ENCODE data around the gene CDPF1.
"Not testable (repeated sequence)": the region's sequence is repeated elsewhere in the genome, so short reads cannot be mapped to it uniquely, and the experiment has no call there.

The CDPF1 gene

DNA sequence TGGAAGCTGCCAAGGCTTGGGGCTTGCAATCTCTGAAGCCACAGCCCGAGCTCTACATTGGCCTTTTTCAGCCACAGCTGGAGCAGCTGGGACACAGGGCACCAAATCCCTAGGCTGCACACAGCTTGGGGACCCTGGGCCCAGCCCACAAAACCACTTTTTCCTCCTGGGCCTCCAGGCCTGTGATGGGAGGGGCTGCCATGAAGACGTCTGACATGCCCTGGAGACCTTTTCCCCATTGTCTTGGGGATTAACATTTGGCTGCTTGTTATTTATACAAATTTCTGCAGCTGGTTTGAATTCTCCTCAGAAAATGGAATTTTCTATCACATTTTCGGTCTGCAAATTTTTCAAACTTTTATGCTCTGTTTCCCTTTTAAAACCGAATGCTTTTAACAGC is 15.5 kb upstream of the CDPF1 start:
- H3K9me3 ChIP-seq (replicated peaks; ENCODE audit: low read length); H3K9ac ChIP-seq (ENCODE audit: low read depth, low read length); H3K4me3 ChIP-seq (ENCODE audit: low read length); H3K36me3 ChIP-seq (ENCODE audit: insufficient read depth, low read length); H3K4me2 ChIP-seq (ENCODE audit: low read length): not testable (repeated sequence)
- Histone ChIP-seq H3K4me1 (ENCODE audit: control insufficient read depth, insufficient read depth, low read length) (peaks cover 11% of the 10 kb centered on the region), H3K27me3 (ENCODE audit: control insufficient read depth, insufficient read depth, low read length) (peaks cover 23% of the 10 kb centered on the region)

DNA sequence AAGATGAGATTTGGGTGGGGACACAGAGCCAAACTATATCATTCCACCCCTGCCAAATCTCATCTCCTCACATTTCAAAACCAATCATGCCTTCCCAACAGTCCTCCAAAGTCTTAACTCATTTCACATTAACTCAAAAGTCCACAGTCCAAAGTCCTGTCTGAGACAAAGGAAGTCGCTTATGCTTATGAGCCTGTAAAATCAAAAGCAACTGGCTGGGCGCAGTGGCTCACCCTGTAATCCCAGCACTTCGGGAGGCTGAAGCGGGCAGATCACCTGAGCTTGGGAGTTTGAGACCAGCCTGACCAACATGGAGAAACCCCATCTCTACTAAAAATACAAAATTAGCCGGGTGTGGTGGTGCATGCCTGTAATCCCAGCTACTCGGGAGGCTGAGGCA is 14.4 kb upstream of the CDPF1 start:
- H3K9me3 ChIP-seq (replicated peaks; ENCODE audit: low read length); H3K4me3 ChIP-seq (ENCODE audit: low read length); H3K9ac ChIP-seq (ENCODE audit: low read depth, low read length); H3K4me2 ChIP-seq (ENCODE audit: low read length); H3K36me3 ChIP-seq (ENCODE audit: insufficient read depth, low read length): not testable (repeated sequence)
- Histone ChIP-seq H3K27me3 (ENCODE audit: control insufficient read depth, insufficient read depth, low read length) (peaks cover 25% of the 10 kb centered on the region), H3K4me1 (ENCODE audit: control insufficient read depth, insufficient read depth, low read length) (peaks cover 11% of the 10 kb centered on the region)

DNA sequence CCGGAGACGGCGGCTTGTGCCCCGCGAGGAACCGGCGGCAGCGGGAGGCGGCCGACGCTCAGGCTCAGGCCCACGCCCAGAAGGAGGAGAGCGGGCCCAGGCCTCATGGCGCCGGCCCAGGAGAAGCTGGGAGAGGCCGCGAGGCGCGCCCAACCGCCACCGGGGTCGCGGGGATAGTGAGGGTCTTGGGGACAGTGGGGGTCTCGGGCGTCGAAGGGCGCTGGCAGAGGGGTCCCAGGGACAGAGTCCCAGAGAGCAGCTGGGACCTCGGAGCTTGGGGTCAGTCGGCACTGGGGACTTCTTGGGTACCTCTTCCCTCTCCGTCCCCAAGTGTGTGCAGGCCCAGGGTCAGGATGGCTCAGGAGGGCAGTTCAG is 13.1 kb upstream of the CDPF1 start, which contains the start of gene PKDREJ:
TSS of gene PKDREJ (minus strand) at position 128 of the 375 bp plus-strand sequence. CDS start at position 107, 21 bp downstream.
- Histone ChIP-seq H3K9me3 (replicated peaks; ENCODE audit: low read length) (peaks cover 3% of the 10 kb centered on the region), H3K36me3 (ENCODE audit: insufficient read depth, low read length) (no peaks in the 10 kb centered on the region), H3K9ac (ENCODE audit: low read depth, low read length) (no peak within 1 kb of the TSS), H3K27me3 (ENCODE audit: control insufficient read depth, insufficient read depth, low read length) (peaks cover 25% of the 10 kb centered on the region), H3K4me1 (ENCODE audit: control insufficient read depth, insufficient read depth, low read length) (peaks cover under 1% of the 10 kb centered on the region), H3K4me2 (ENCODE audit: low read length) (peak within 1 kb of the TSS; percentile 44), H3K4me3 (ENCODE audit: low read length) (peak within 1 kb of the TSS; percentile 34)

DNA sequence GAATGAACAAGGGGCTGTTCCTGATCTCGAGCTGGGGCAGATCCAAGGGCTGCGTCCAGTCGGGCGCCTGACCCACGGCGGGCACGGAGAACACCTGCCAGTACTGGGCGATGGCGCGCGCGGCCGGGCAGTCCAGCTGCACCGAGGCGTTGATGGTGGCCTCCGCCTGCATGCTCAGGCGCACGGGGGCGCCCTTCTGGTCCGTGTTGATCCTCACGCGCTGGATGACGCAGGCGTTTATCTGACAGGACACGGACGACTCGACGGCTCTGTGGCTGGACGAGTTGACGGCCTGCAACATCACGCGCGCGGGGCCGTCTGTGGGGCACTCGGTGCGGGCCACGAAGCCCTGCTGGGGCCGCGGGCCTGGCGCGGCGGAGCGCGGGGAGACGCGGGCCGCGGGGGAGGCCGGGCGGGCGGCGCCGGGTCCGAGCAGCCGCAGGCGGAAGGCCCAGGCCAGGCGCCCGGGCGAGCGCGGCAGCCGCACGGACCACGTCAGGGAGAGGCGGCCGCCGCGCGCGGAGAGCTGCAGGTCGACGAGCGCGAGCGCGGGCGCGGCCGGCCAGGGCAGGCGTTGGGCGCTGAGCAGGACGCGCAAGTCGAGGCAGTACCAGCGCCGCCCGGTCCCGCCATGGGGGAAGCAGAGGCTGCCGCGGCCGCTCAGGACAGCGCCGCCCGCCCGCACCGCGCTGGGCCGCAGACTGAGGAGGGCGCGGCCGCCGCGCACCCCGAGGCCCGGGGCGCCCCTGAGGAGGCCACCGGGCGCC is 12.5 kb upstream of the CDPF1 start:
- peak overlapping the region; percentile 34 for H3K4me3 ChIP-seq (ENCODE audit: low read length)
- no peaks in the 10 kb centered on the region for H3K36me3 ChIP-seq (ENCODE audit: insufficient read depth, low read length)
- H3K9ac ChIP-seq (ENCODE audit: low read depth, low read length), result no peak overlapping the region
- H3K4me2 ChIP-seq (ENCODE audit: low read length), result peak overlapping the region; percentile 44
- H3K4me1 ChIP-seq (ENCODE audit: control insufficient read depth, insufficient read depth, low read length), result no peaks in the 10 kb centered on the region
- peaks cover 25% of the 10 kb centered on the region for H3K27me3 ChIP-seq (ENCODE audit: control insufficient read depth, insufficient read depth, low read length)
- peaks cover 3% of the 10 kb centered on the region for H3K9me3 ChIP-seq (replicated peaks; ENCODE audit: low read length)

DNA sequence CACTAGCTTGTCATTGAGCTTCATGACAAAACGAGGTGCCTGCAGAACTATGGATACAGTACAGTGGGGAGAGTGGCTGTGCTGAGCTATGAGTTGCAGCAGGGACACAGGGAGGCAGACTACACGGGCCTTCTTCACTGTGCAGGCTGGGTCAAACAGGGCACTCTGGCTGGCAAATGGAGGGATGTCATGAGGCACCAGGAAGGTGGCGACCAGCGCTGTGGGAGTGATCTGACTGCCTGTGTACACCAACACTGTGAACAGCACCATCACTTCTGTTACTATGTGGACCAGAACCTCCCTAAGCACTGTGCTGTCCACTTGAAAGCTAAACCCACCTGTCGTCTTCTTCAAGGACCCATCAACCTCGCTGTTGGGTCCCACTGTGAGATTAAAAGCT is 9.9 kb upstream of the CDPF1 start:
- H3K27me3 ChIP-seq (ENCODE audit: control insufficient read depth, insufficient read depth, low read length), result peaks cover 25% of the 10 kb centered on the region
- no peaks in the 10 kb centered on the region for H3K36me3 ChIP-seq (ENCODE audit: insufficient read depth, low read length)
- no peaks in the 10 kb centered on the region for H3K4me1 ChIP-seq (ENCODE audit: control insufficient read depth, insufficient read depth, low read length)
- no peak overlapping the region for H3K9ac ChIP-seq (ENCODE audit: low read depth, low read length)
- H3K9me3 ChIP-seq (replicated peaks; ENCODE audit: low read length), result peaks cover 2% of the 10 kb centered on the region
- H3K4me2 ChIP-seq (ENCODE audit: low read length), result no peak overlapping the region
- no peak overlapping the region for H3K4me3 ChIP-seq (ENCODE audit: low read length)

- peaks cover 4% of the 10 kb centered on the region for H3K4me1 ChIP-seq (ENCODE audit: control insufficient read depth, insufficient read depth, low read length)
These were observed 9.3 kb upstream of the CDPF1 start for GRCh38 chr22:46259374-46259773.

DNA sequence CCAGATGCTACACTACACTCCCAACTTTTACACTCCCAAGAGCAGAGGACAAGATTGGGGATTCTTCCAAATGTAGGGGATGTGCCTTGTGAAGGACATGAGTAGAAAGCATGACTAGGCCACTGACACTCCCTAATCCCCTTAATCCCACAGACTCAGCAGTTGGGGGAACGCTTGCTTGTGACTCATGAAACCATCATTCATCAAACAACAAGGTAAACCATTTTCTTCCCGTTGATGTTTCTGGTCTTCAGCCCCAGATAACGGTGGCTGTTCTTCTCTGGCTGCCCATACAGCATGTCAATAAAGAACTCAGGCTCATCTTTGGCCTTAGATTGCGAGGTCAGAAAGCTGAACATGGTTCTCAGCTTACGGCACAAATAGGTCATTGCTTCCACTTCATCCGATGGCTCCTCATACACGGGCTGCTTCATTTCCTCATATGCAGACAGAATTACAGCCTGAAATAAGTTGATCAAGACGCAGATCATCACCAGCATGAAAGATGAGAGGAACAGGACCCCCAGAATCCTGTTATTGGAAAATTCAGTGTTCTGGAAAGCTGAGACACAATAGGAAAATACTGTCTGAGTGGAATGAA is 6.4 kb upstream of the CDPF1 start:
- Histone ChIP-seq H3K9me3 (replicated peaks; ENCODE audit: low read length) (no peaks in the 10 kb centered on the region), H3K36me3 (ENCODE audit: insufficient read depth, low read length) (no peaks in the 10 kb centered on the region), H3K9ac (ENCODE audit: low read depth, low read length) (no peak overlapping the region), H3K4me3 (ENCODE audit: low read length) (no peak overlapping the region), H3K4me2 (ENCODE audit: low read length) (no peak overlapping the region), H3K4me1 (ENCODE audit: control insufficient read depth, insufficient read depth, low read length) (peaks cover 11% of the 10 kb centered on the region), H3K27me3 (ENCODE audit: control insufficient read depth, insufficient read depth, low read length) (peaks cover 11% of the 10 kb centered on the region)

More at GRCh38 chr22:46259374-46259773, 9.3 kb upstream of the CDPF1 start:
- Histone ChIP-seq H3K36me3 (ENCODE audit: insufficient read depth, low read length) (no peaks in the 10 kb centered on the region), H3K4me2 (ENCODE audit: low read length) (no peak overlapping the region), H3K9ac (ENCODE audit: low read depth, low read length) (no peak overlapping the region), H3K9me3 (replicated peaks; ENCODE audit: low read length) (no peaks in the 10 kb centered on the region), H3K4me3 (ENCODE audit: low read length) (no peak overlapping the region), H3K27me3 (ENCODE audit: control insufficient read depth, insufficient read depth, low read length) (peaks cover 25% of the 10 kb centered on the region)

- Histone ChIP-seq H3K27me3 (ENCODE audit: control insufficient read depth, insufficient read depth, low read length) (no peaks in the 10 kb centered on the region), H3K9me3 (replicated peaks; ENCODE audit: low read length) (no peaks in the 10 kb centered on the region), H3K9ac (ENCODE audit: low read depth, low read length) (no peak overlapping the region), H3K4me3 (ENCODE audit: low read length) (no peak overlapping the region), H3K4me1 (ENCODE audit: control insufficient read depth, insufficient read depth, low read length) (peaks cover 28% of the 10 kb centered on the region), H3K36me3 (ENCODE audit: insufficient read depth, low read length) (no peaks in the 10 kb centered on the region), H3K4me2 (ENCODE audit: low read length) (no peak overlapping the region)
These were observed 1.8 kb upstream of the CDPF1 start for GRCh38 chr22:46251816-46252380.

DNA sequence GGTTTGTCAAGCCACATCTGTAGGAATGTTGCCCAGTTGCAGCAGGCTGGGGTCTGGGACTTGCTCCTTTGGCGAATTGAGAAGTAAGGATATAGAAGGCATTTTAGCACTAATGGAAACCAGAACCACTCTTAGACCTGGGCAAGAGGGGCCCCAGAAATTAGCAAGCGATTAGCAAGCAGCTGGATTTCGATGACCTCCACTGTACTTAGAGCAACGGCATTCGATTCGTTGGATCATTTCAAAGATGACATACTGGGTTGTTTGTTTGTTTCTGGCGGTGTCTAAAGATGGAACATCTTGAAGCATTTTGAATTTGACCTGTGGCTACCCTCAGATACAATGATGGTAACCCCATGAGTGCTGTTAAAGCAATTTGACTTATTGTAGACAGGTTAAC is 1.2 kb upstream of the CDPF1 start:
- H3K9ac ChIP-seq (ENCODE audit: low read depth, low read length), result peak overlapping the region; percentile 91

GRCh38 chr22:46250783-46251125 is 661 bp upstream of the CDPF1 start:
- Histone ChIP-seq H3K4me2 (ENCODE audit: low read length) (peak overlapping the region; percentile 100), H3K4me1 (ENCODE audit: control insufficient read depth, insufficient read depth, low read length) (peaks cover 31% of the 10 kb centered on the region), H3K4me3 (ENCODE audit: low read length) (peak overlapping the region; percentile 87), H3K27me3 (ENCODE audit: control insufficient read depth, insufficient read depth, low read length) (no peaks in the 10 kb centered on the region), H3K36me3 (ENCODE audit: insufficient read depth, low read length) (peaks cover 6% of the 10 kb centered on the region), H3K9ac (ENCODE audit: low read depth, low read length) (peak overlapping the region; percentile 91), H3K9me3 (replicated peaks; ENCODE audit: low read length) (no peaks in the 10 kb centered on the region)

More for the DNA sequence above, 1.2 kb upstream of the CDPF1 start:
- peak overlapping the region; percentile 100 for H3K4me2 ChIP-seq (ENCODE audit: low read length)
- peak overlapping the region; percentile 87 for H3K4me3 ChIP-seq (ENCODE audit: low read length)
- peaks cover 28% of the 10 kb centered on the region for H3K4me1 ChIP-seq (ENCODE audit: control insufficient read depth, insufficient read depth, low read length)
- no peaks in the 10 kb centered on the region for H3K27me3 ChIP-seq (ENCODE audit: control insufficient read depth, insufficient read depth, low read length)
- H3K9me3 ChIP-seq (replicated peaks; ENCODE audit: low read length), result no peaks in the 10 kb centered on the region
- H3K36me3 ChIP-seq (ENCODE audit: insufficient read depth, low read length), result peaks cover 6% of the 10 kb centered on the region

GRCh38 chr22:46247443-46247975 is 2.6 kb downstream of the CDPF1 start:
- Histone ChIP-seq H3K36me3 (ENCODE audit: insufficient read depth, low read length) (peaks cover 10% of the 10 kb centered on the region), H3K9me3 (replicated peaks; ENCODE audit: low read length) (no peaks in the 10 kb centered on the region), H3K4me2 (ENCODE audit: low read length) (no peak overlapping the region), H3K4me1 (ENCODE audit: control insufficient read depth, insufficient read depth, low read length) (peaks cover 27% of the 10 kb centered on the region), H3K9ac (ENCODE audit: low read depth, low read length) (no peak overlapping the region), H3K4me3 (ENCODE audit: low read length) (no peak overlapping the region), H3K27me3 (ENCODE audit: control insufficient read depth, insufficient read depth, low read length) (no peaks in the 10 kb centered on the region)
